Liver (tissue), 9 donors: ENCODE data around the gene TMSB15A. TPM values are rescaled to one million over a fixed set of nuclear protein-coding genes. Genes with fewer than 3 reads are reported as not detected.

ENCODE experiments used
- DNase-seq: peaks from one replicate; pipeline ENCODE4 v3.0.0-alpha.2; 2017; ENCODE audit warnings: low spot score
- H3K27ac ChIP-seq, 2 donors: one replicate each; pipeline ENCODE4 v1.7.0; 2013; ENCODE audit warnings: inconsistent platforms in 2 of 2, low read length in 2 of 2, control low read depth in 1 of 2, low read depth in 1 of 2, mild to moderate bottlenecking in 1 of 2
- H3K27me3 ChIP-seq, 4 donors: one replicate each; pipeline versions ENCODE4 v1.6.1 to v1.7.0; 2013; ENCODE audit warnings: low read length in 3 of 4, inconsistent platforms in 1 of 4, mild to moderate bottlenecking in 1 of 4, moderate library complexity in 1 of 4; ENCODE audit not compliant: control insufficient read depth in 4 of 4, insufficient read depth in 4 of 4
- H3K36me3 ChIP-seq, 4 donors: one replicate each; pipeline versions ENCODE4 v1.6.1 to v1.7.0; 2013; ENCODE audit warnings: low read length in 3 of 4, mild to moderate bottlenecking in 3 of 4, low read depth in 1 of 4, moderate library complexity in 1 of 4; ENCODE audit not compliant: control insufficient read depth in 4 of 4, insufficient read depth in 3 of 4
- H3K4me1 ChIP-seq, 4 donors: one replicate each; pipeline versions ENCODE4 v1.6.1 to v1.7.0; 2013; ENCODE audit warnings: low read length in 3 of 4, mild to moderate bottlenecking in 3 of 4, moderate library complexity in 1 of 4; ENCODE audit not compliant: control insufficient read depth in 4 of 4, insufficient read depth in 4 of 4
- H3K4me3 ChIP-seq, 3 donors: one replicate each; pipeline versions ENCODE4 v1.6.1 to v1.7.0; 2013; ENCODE audit warnings: low read length in 3 of 3, control low read depth in 1 of 3, low read depth in 1 of 3, mild to moderate bottlenecking in 1 of 3
- H3K9ac ChIP-seq, 2 donors: one replicate each; pipeline ENCODE4 v1.7.0; 2013; ENCODE audit warnings: low read length in 2 of 2, mild to moderate bottlenecking in 2 of 2, moderate library complexity in 2 of 2, control low read depth in 1 of 2, low read depth in 1 of 2
- H3K9me3 ChIP-seq, 4 donors: one replicate each; pipeline versions ENCODE4 v1.6.1 to v1.7.0; 2013; ENCODE audit warnings: low read length in 3 of 4; ENCODE audit not compliant: control insufficient read depth in 4 of 4
- ATF3 ChIP-seq: IDR thresholded peaks from 2 replicates; pipeline ENCODE4 v1.6.1; 2016; ENCODE audit warnings: antibody characterized with exemption
- EGR1 ChIP-seq, 2 donors: IDR thresholded peaks; 2 replicates each; pipeline ENCODE4 v1.6.1; 2016 to 2018; ENCODE audit warnings: antibody characterized with exemption in 2 of 2, low read depth in 2 of 2
- FOXA1 ChIP-seq: IDR thresholded peaks from 2 replicates; pipeline ENCODE4 v1.6.1; 2016; ENCODE audit warnings: antibody characterized with exemption
- GABPA ChIP-seq, 2 donors: IDR thresholded peaks in 1 of 2; conservative IDR thresholded peaks in 1 of 2; 2 replicates each; pipeline ENCODE4 v1.6.1; 2016; ENCODE audit warnings: antibody characterized with exemption in 2 of 2, mild to moderate bottlenecking in 1 of 2, moderate library complexity in 1 of 2
- HNF4A ChIP-seq, 2 donors: conservative IDR thresholded peaks; 2 replicates each; pipeline ENCODE4 v1.6.1; 2016; ENCODE audit warnings: antibody characterized with exemption in 2 of 2, mild to moderate bottlenecking in 2 of 2
- HNF4G ChIP-seq: IDR thresholded peaks from 2 replicates; pipeline ENCODE4 v1.6.1; 2016; ENCODE audit warnings: antibody characterized with exemption
- JUND ChIP-seq, 2 donors: IDR thresholded peaks; 2 replicates each; pipeline ENCODE4 v1.6.1; 2016; ENCODE audit warnings: antibody characterized with exemption in 2 of 2
- MAX ChIP-seq: IDR thresholded peaks from 2 replicates; pipeline ENCODE4 v1.6.1; 2016; ENCODE audit warnings: antibody characterized with exemption
- NR2F2 ChIP-seq: IDR thresholded peaks from 2 replicates; pipeline ENCODE4 v1.6.1; 2016; ENCODE audit warnings: antibody characterized with exemption
- RAD21 ChIP-seq, 2 donors: IDR thresholded peaks; 2 replicates each; pipeline ENCODE4 v1.6.1; 2016; ENCODE audit warnings: antibody characterized with exemption in 2 of 2, mild to moderate bottlenecking in 2 of 2
- REST ChIP-seq: IDR thresholded peaks from 2 replicates; pipeline ENCODE4 v1.6.1; 2016; ENCODE audit warnings: antibody characterized with exemption, mild to moderate bottlenecking
- RXRA ChIP-seq, 2 donors: IDR thresholded peaks; 2 replicates each; pipeline ENCODE4 v1.6.1; 2017 to 2018; ENCODE audit warnings: antibody characterized with exemption in 2 of 2, mild to moderate bottlenecking in 1 of 2
- SP1 ChIP-seq: IDR thresholded peaks from 2 replicates; pipeline ENCODE4 v1.6.1; 2018; ENCODE audit warnings: antibody characterized with exemption, mild to moderate bottlenecking
- TAF1 ChIP-seq: conservative IDR thresholded peaks from 2 replicates; pipeline ENCODE4 v1.6.1; 2016; ENCODE audit warnings: antibody characterized with exemption, mild to moderate bottlenecking
- YY1 ChIP-seq: IDR thresholded peaks from 2 replicates; pipeline ENCODE4 v1.6.1; 2016; ENCODE audit warnings: antibody characterized with exemption, mild to moderate bottlenecking
- ZBTB33 ChIP-seq: IDR thresholded peaks from 2 replicates; pipeline ENCODE4 v1.6.1; 2016; ENCODE audit warnings: antibody characterized with exemption
- WGBS: extraction: QIAGEN DNeasy Blood & Tissue Kit; methylation state at CpG from one replicate; pipeline ENCODE4 v1.1.7; 2013; 5-methylcytosine and 5-hydroxymethylcytosine counted together
- polyA plus RNA-seq, 2 donors: library from polyadenylated mRNA; stranded (reverse) in 1 of 2; unstranded in 1 of 2; fragments of 200-250 nt in 1 of 2; fragments of >200 nt in 1 of 2; fragmentation: Nextera tagmentation in 1 of 2; extraction: Ambion mirVana in 1 of 2; gene quantifications; one replicate each; pipeline versions ENCODE4 v1.2.1 to v1.2.3, GENCODE V29; 2013 to 2015
- total RNA-seq, 2 donors: library from RNA; depleted of rRNA; stranded (reverse); fragments of >200 nt; gene quantifications; one replicate each; pipeline ENCODE4 v1.2.3, GENCODE V29; 2014
- donor health status: healthy.
- donor health status: healthy.
- donor health status: healthy.
- donor health status: healthy.
- donor health status: healthy.

Gene TMSB15A
- total and polyA plus RNA-seq, 4 donors: 0.25 to 0.40 (median 0.28) TPM; not detected in 1

- no peak for DNase-seq
These were observed 42.1 kb upstream of the TMSB15A start for GRCh38 chrX:102558607-102559006.

GRCh38 chrX:102548231-102548630 lies 31.7 kb upstream of the TMSB15A start:
- Histone ChIP-seq H3K4me1 (no peaks in the 10 kb centered on the region), H3K27ac (no peak overlapping the region), H3K9me3 (no peaks in the 10 kb centered on the region), H3K36me3 (no peaks in the 10 kb centered on the region), H3K9ac (no peak overlapping the region), H3K4me3 (no peak overlapping the region), H3K27me3 (no peaks in the 10 kb centered on the region)
- TF ChIP-seq ATF3 (no peak), NR2F2 (no peak), HNF4A (conservative IDR thresholded peaks at IDR 0.05) (no peak), HNF4G (no peak), GABPA (IDR thresholded peaks at IDR 0.05 in 1 of 2, conservative IDR thresholded peaks at IDR 0.05 in 1 of 2) (no peak), JUND (IDR thresholded peaks at IDR 0.05) (no peak), YY1 (no peak), SP1 (no peak), TAF1 (no peak), EGR1 (IDR thresholded peaks at IDR 0.05; ENCODE audit: low read depth in 2 of 2) (no peak), RXRA (IDR thresholded peaks at IDR 0.05) (no peak), RAD21 (IDR thresholded peaks at IDR 0.05) (no peak), ZBTB33 (no peak), FOXA1 (no peak), REST (no peak), MAX (no peak)
- DNase-seq: no peak
- WGBS: 90% methylated on average over 23 of the region's 23 CpGs

More at GRCh38 chrX:102558607-102559006, 42.1 kb upstream of the TMSB15A start:
- Histone ChIP-seq H3K9me3 (no peaks in the 10 kb centered on the region), H3K4me3 (no peak overlapping the region), H3K36me3 (no peaks in the 10 kb centered on the region), H3K27ac (no peak overlapping the region), H3K9ac (no peak overlapping the region), H3K4me1 (no peaks in the 10 kb centered on the region), H3K27me3 (no peaks in the 10 kb centered on the region)
- 87% methylated on average over 2 of the region's 2 CpGs for WGBS
- TF ChIP-seq FOXA1: no peak
- TF ChIP-seq HNF4G: no peak
- no peak for TF ChIP-seq REST
- no peak for TF ChIP-seq JUND (IDR thresholded peaks at IDR 0.05)
